SK-N-SH treated with all-trans-retinoic acid at 6 μM for 48 hours (cell line): ENCODE measurements around the gene CEP250.

Experiments used
- ARNTL ChIP-seq: fragments of 450-650 bp; formaldehyde crosslinking; IDR thresholded peaks from 2 replicates; pipeline ENCODE4 v1.5.0; 2020; ENCODE audit warnings: low read depth, mild to moderate bottlenecking, moderate library complexity, borderline replicate concordance
- CSRNP3 ChIP-seq: fragments of 250-450 bp; sonication (Bioruptor Pico); IDR thresholded peaks from 2 replicates; pipeline ENCODE4 v1.5.1; 2021; ENCODE audit warnings: mild to moderate bottlenecking, moderate library complexity
- GLIS3 ChIP-seq: fragments of 250-450 bp; sonication (Bioruptor Pico); IDR thresholded peaks from 2 replicates; pipeline ENCODE4 v1.5.0; 2020; ENCODE audit warnings: mild to moderate bottlenecking, moderate library complexity
- OSR1 ChIP-seq: fragments of 250-450 bp; sonication (Bioruptor Pico); IDR thresholded peaks from 2 replicates; pipeline ENCODE4 v1.8.0; 2022; ENCODE audit warnings: moderate library complexity, mild to moderate bottlenecking, inconsistent platforms
- PATZ1 ChIP-seq: fragments of 250-450 bp; sonication (Bioruptor Pico); IDR thresholded peaks from 2 replicates; pipeline ENCODE4 v1.8.0; 2020; ENCODE audit warnings: mild to moderate bottlenecking, moderate library complexity, borderline replicate concordance
- POU6F1 ChIP-seq: fragments of 250-450 bp; sonication (Bioruptor Pico); IDR thresholded peaks from 2 replicates; pipeline ENCODE4 v1.8.0; 2021; ENCODE audit warnings: low read depth, mild to moderate bottlenecking, moderate library complexity, borderline replicate concordance
- ZNF565 ChIP-seq: fragments of 450-650 bp; formaldehyde crosslinking; conservative IDR thresholded peaks from 2 replicates; pipeline ENCODE4 v1.5.0; 2020; ENCODE audit warnings: low read depth, mild to moderate bottlenecking, moderate library complexity
- ZNF8 ChIP-seq: fragments of 450-650 bp; formaldehyde crosslinking; IDR thresholded peaks from 2 replicates; pipeline ENCODE4 v1.5.0; 2020; ENCODE audit warnings: mild to moderate bottlenecking, moderate library complexity

- TF ChIP-seq PATZ1 (CRISPR knock-in tag) (no peak), GLIS3 (CRISPR knock-in tag) (no peak), CSRNP3 (CRISPR knock-in tag) (no peak), POU6F1 (CRISPR knock-in tag) (no peak), ARNTL (CRISPR knock-in tag) (no peak), ZNF8 (no peak), ZNF565 (CRISPR knock-in tag) (no peak), OSR1 (CRISPR knock-in tag) (no peak)
Measured at GRCh38 chr20:35433337-35433736, 22.1 kb upstream of the CEP250 start.
